KMS-11 (cell line): ENCODE results near the gene MCRIP1.

Source experiments
- H2AFZ ChIP-seq: fragments of 200-600 bp; sonication (generic); 2 replicates; pipeline ENCODE4 v1.6.1; 2016; ENCODE audit warnings: antibody characterized with exemption, mixed run types, low read depth
- H3K27ac ChIP-seq: fragments of 200-600 bp; sonication (generic); 2 replicates; pipeline ENCODE4 v1.6.1; 2016; ENCODE audit warnings: mild to moderate bottlenecking, mixed run types
- H3K27me3 ChIP-seq: fragments of 200-600 bp; sonication (generic); 2 replicates; pipeline ENCODE4 v1.6.1; 2017; ENCODE audit warnings: mild to moderate bottlenecking, low read depth, mixed run types, moderate library complexity; ENCODE audit not compliant: insufficient read depth
- H3K36me3 ChIP-seq: fragments of 200-600 bp; sonication (generic); 2 replicates; pipeline ENCODE4 v1.6.1; 2017; ENCODE audit warnings: mild to moderate bottlenecking, mixed run types; ENCODE audit not compliant: insufficient read depth
- H3K4me1 ChIP-seq: fragments of 200-600 bp; sonication (generic); 2 replicates; pipeline ENCODE4 v1.6.1; 2016; ENCODE audit warnings: mild to moderate bottlenecking, low read depth, mixed run types; ENCODE audit not compliant: poor library complexity, severe bottlenecking
- H3K4me2 ChIP-seq: fragments of 200-600 bp; sonication (generic); 2 replicates; pipeline ENCODE4 v1.7.0; 2016; ENCODE audit warnings: mild to moderate bottlenecking, mixed run types
- H3K4me3 ChIP-seq: fragments of 200-600 bp; sonication (generic); IDR thresholded peaks from 2 replicates; pipeline ENCODE4 v1.6.1; 2017; ENCODE audit warnings: low read depth, low read length, mixed read lengths; ENCODE audit not compliant: insufficient read depth
- H3K79me2 ChIP-seq: fragments of 200-600 bp; sonication (generic); 2 replicates; pipeline ENCODE4 v1.6.1; 2016; ENCODE audit warnings: low read depth, mixed run types; ENCODE audit not compliant: insufficient read depth
- H3K9ac ChIP-seq: fragments of 200-600 bp; sonication (generic); 2 replicates; pipeline ENCODE4 v1.6.1; 2016; ENCODE audit warnings: mild to moderate bottlenecking, mixed run types
- H4K20me1 ChIP-seq: fragments of 200-600 bp; sonication (generic); 2 replicates; pipeline ENCODE4 v1.6.1; 2016; ENCODE audit warnings: mild to moderate bottlenecking, mixed run types; ENCODE audit not compliant: insufficient read depth
- CTCF ChIP-seq: fragments of 200-600 bp; sonication (generic); conservative IDR thresholded peaks from 2 replicates; pipeline ENCODE4 v1.6.1; 2017; ENCODE audit warnings: low read depth, mild to moderate bottlenecking, antibody characterized with exemption, low read length, moderate library complexity, mixed read lengths

The MCRIP1 gene

GRCh38 chr17:81807839-81808238, 25.3 kb downstream of the MCRIP1 start:
- Histone ChIP-seq H3K27me3 (peaks cover 93% of the 10 kb centered on the region), H3K4me1 (no peaks in the 10 kb centered on the region), H3K4me3 (no peak overlapping the region), H4K20me1 (no peaks in the 10 kb centered on the region), H2AFZ (no peak overlapping the region), H3K27ac (no peak overlapping the region), H3K79me2 (no peaks in the 10 kb centered on the region), H3K9ac (no peak overlapping the region), H3K4me2 (no peak overlapping the region), H3K36me3 (no peaks in the 10 kb centered on the region)
- TF ChIP-seq CTCF = no peak

- H2AFZ ChIP-seq = no peak overlapping the region
- H3K9ac ChIP-seq = no peak overlapping the region
- H3K27me3 ChIP-seq = peaks cover 93% of the 10 kb centered on the region
- H3K36me3 ChIP-seq = no peaks in the 10 kb centered on the region
- no peak overlapping the region for H3K4me2 ChIP-seq
- H4K20me1 ChIP-seq = no peaks in the 10 kb centered on the region
- no peaks in the 10 kb centered on the region for H3K4me1 ChIP-seq
- TF ChIP-seq CTCF = no peak
- H3K27ac ChIP-seq = no peak overlapping the region
- no peak overlapping the region for H3K4me3 ChIP-seq
- no peaks in the 10 kb centered on the region for H3K79me2 ChIP-seq
These were observed 25.8 kb downstream of the MCRIP1 start for GRCh38 chr17:81807210-81807719.

DNA sequence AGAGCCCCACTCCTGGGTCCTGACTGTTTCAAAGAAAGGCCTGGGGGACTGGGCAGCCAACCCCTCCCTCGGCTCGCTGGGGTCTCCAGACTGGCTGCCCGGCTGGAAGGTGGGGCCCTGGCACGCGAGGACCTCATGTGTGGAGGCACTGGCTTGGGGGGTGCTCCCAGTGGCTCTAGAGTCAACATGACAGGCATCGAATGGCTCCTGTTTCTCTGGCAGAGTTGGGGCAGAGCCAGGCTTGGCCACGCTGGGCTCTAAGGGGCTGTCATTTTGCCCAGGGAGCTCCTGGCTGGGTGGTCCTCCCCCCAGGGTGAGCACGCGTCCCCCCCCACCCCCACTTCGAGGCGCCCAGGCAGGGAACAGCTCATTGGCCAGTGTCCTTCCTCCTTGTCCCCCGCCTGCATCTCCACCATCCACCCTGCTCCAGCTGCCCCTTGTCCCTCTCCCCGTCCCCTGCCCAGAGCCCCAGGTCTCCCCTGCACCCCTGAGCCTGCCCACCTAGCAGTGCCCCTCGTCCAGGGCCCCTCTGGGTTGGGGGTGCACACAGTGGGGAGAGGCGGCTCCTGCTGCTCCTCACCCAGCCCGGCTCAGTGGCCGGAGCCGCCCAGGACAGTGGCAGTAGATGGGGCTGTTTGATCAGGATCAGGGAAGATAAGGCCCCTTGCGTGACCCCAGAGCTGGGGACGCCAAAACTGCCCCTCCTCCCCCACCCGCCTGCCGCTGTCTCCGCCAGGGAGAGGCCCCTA, 26.5 kb downstream of the MCRIP1 start:
- no peak overlapping the region for H3K9ac ChIP-seq
- TF ChIP-seq CTCF = no peak

GRCh38 chr17:81805707-81806460, 27.2 kb downstream of the MCRIP1 start:
- peaks cover 93% of the 10 kb centered on the region for H3K27me3 ChIP-seq
- no peak overlapping the region for H3K9ac ChIP-seq
- no peak overlapping the region for H3K4me2 ChIP-seq
- no peaks in the 10 kb centered on the region for H3K4me1 ChIP-seq
- no peaks in the 10 kb centered on the region for H3K79me2 ChIP-seq
- H2AFZ ChIP-seq = no peak overlapping the region
- no peak overlapping the region for H3K27ac ChIP-seq
- H3K36me3 ChIP-seq = no peaks in the 10 kb centered on the region
- H3K4me3 ChIP-seq = no peak overlapping the region
- no peak for TF ChIP-seq CTCF
- no peaks in the 10 kb centered on the region for H4K20me1 ChIP-seq

More for the DNA sequence above, 26.5 kb downstream of the MCRIP1 start:
- Histone ChIP-seq H3K79me2 (no peaks in the 10 kb centered on the region), H2AFZ (no peak overlapping the region), H3K27me3 (peaks cover 93% of the 10 kb centered on the region), H3K4me3 (no peak overlapping the region), H4K20me1 (no peaks in the 10 kb centered on the region), H3K4me1 (no peaks in the 10 kb centered on the region), H3K27ac (no peak overlapping the region), H3K36me3 (no peaks in the 10 kb centered on the region), H3K4me2 (no peak overlapping the region)
